SK-N-SH (cell line): ENCODE results near the gene RDX. TPM values are rescaled to one million over a fixed set of nuclear protein-coding genes. Genes with fewer than 3 reads are reported as not detected.
"Not testable (repeated sequence)": the region's sequence is repeated elsewhere in the genome, so short reads cannot be mapped to it uniquely, and the experiment has no call there.

Experiments used
- CTCF ChIA-PET: fragments of 300-600, 350-600 bp; formaldehyde crosslinking; extraction: SDS; loops from one replicate; lab custom pipeline; 2021; lab: Yijun Ruan, JAX
- POLR2A ChIA-PET: fragments of 350-600 bp; sonication (Branson Sonifier 250); formaldehyde crosslinking; extraction: SDS; loops from one replicate; lab custom pipeline; 2020; ENCODE audit warnings: antibody characterized with exemption, inconsistent platforms; lab: Yijun Ruan, JAX
- DNase-seq: peaks from one replicate; pipeline ENCODE4 v3.0.0; 2012
- H2AFZ ChIP-seq: fragments of 200-600 bp; sonication (generic); 2 replicates; pipeline ENCODE4 v1.8.1; 2016; ENCODE audit warnings: antibody characterized with exemption, mild to moderate bottlenecking, low read depth
- H3F3A ChIP-seq: fragments of 200-600 bp; sonication (generic); replicated peaks from 2 replicates; pipeline ENCODE3; 2016; ENCODE audit warnings: antibody characterized with exemption, mild to moderate bottlenecking; ENCODE audit not compliant: insufficient read depth
- H3K27ac ChIP-seq, 2 experiments: fragments of 200-500 bp in 1 of 2; fragments of 200-600 bp in 1 of 2; sonication (Bioruptor generic) in 1 of 2; sonication (generic), shearing (Covaris generic) in 1 of 2; 2 replicates each; pipeline versions ENCODE4 v1.5.1 to v1.6.1; 2014 to 2016; ENCODE audit warnings: low read depth in 2 of 2, inconsistent platforms in 1 of 2, low read length in 1 of 2, mild to moderate bottlenecking in 1 of 2, mixed read lengths in 1 of 2
- H3K27me3 ChIP-seq: fragments of 200-600 bp; sonication (generic), shearing (Covaris generic); 2 replicates; pipeline ENCODE4 v1.6.1; 2016; ENCODE audit warnings: mixed run types; ENCODE audit not compliant: insufficient read depth
- H3K36me3 ChIP-seq, 2 experiments: fragments of 200-500 bp in 1 of 2; fragments of 200-600 bp in 1 of 2; sonication (Bioruptor generic) in 1 of 2; sonication (generic) in 1 of 2; replicated peaks in 1 of 2; 2 replicates each; pipeline versions ENCODE3 to v1.5.1; 2014 to 2016; ENCODE audit warnings: low read length in 1 of 2, mild to moderate bottlenecking in 1 of 2; ENCODE audit not compliant: insufficient read depth in 2 of 2, control insufficient read depth in 1 of 2
- H3K4me1 ChIP-seq, 2 experiments: fragments of 200-500 bp in 1 of 2; fragments of 200-600 bp in 1 of 2; sonication (Bioruptor generic) in 1 of 2; sonication (generic), shearing (Covaris generic) in 1 of 2; 2 replicates each; pipeline versions ENCODE4 v1.5.1 to v1.6.1; 2014 to 2016; ENCODE audit warnings: low read depth in 1 of 2, low read length in 1 of 2, mixed run types in 1 of 2; ENCODE audit not compliant: insufficient read depth in 2 of 2, control insufficient read depth in 1 of 2
- H3K4me2 ChIP-seq: fragments of 200-600 bp; sonication (generic), shearing (Covaris generic); 2 replicates; pipeline ENCODE4 v1.6.1; 2017; ENCODE audit warnings: mixed run types
- H3K4me3 ChIP-seq, 2 experiments: fragments of 200-500 bp in 1 of 2; fragments of 200-600 bp in 1 of 2; sonication (Bioruptor generic) in 1 of 2; sonication (generic), shearing (Covaris generic) in 1 of 2; 2 replicates each; pipeline versions ENCODE4 v1.5.1 to v1.8.1; 2014 to 2016; ENCODE audit warnings: low read depth in 2 of 2, inconsistent platforms in 1 of 2, low read length in 1 of 2, mild to moderate bottlenecking in 1 of 2, mixed read lengths in 1 of 2, moderate library complexity in 1 of 2
- H3K79me2 ChIP-seq: fragments of 200-600 bp; sonication (generic); 2 replicates; pipeline ENCODE4 v1.8.1; 2017; ENCODE audit warnings: mild to moderate bottlenecking; ENCODE audit not compliant: insufficient read depth
- H3K9ac ChIP-seq: fragments of 200-600 bp; sonication (generic); 2 replicates; pipeline ENCODE4 v1.6.1; 2017; ENCODE audit warnings: mixed run types
- H3K9me2 ChIP-seq: fragments of 200-600 bp; sonication (generic); 2 replicates; pipeline ENCODE4 v1.6.1; 2017; ENCODE audit warnings: mixed run types
- H3K9me3 ChIP-seq: fragments of 200-600 bp; sonication (generic); 2 replicates; pipeline ENCODE4 v1.6.1; 2017; ENCODE audit warnings: mixed run types, mild to moderate bottlenecking, moderate library complexity
- H4K20me1 ChIP-seq: fragments of 200-600 bp; sonication (generic); 2 replicates; pipeline ENCODE4 v1.6.1; 2017; ENCODE audit warnings: mild to moderate bottlenecking, mixed run types; ENCODE audit not compliant: insufficient read depth
- CHD2 ChIP-seq: fragments of 150-350 bp; IDR thresholded peaks from 2 replicates; pipeline ENCODE4 v1.6.1; 2018; ENCODE audit warnings: low read length; ENCODE audit not compliant: partially characterized antibody
- CTCF ChIP-seq: fragments of 200-600 bp; sonication (generic); IDR thresholded peaks from 2 replicates; pipeline ENCODE4 v1.6.1; 2017; ENCODE audit warnings: antibody characterized with exemption, mild to moderate bottlenecking, moderate library complexity
- ELF1 ChIP-seq: IDR thresholded peaks from 2 replicates; pipeline ENCODE4 v1.4.0; 2012
- GABPA ChIP-seq: IDR thresholded peaks from 2 replicates; pipeline ENCODE4 v1.4.0; 2012; ENCODE audit warnings: low read depth, mild to moderate bottlenecking
- GATA2 ChIP-seq: sonication (generic); formaldehyde crosslinking; IDR thresholded peaks from 2 replicates; pipeline ENCODE4 v1.5.0; 2020; ENCODE audit warnings: mild to moderate bottlenecking, missing genetic modification reagents
- JUND ChIP-seq: IDR thresholded peaks from 2 replicates; pipeline ENCODE4 v1.4.0; 2012
- PBX3 ChIP-seq: IDR thresholded peaks from 2 replicates; pipeline ENCODE4; 2012
- RAD21 ChIP-seq: IDR thresholded peaks from 2 replicates; pipeline ENCODE4 v1.6.1; 2012; ENCODE audit warnings: mild to moderate bottlenecking, low read length
- RCOR1 ChIP-seq: fragments of 150-350 bp; IDR thresholded peaks from 2 replicates; pipeline ENCODE4 v1.6.1; 2017; ENCODE audit warnings: antibody characterized with exemption, low read length
- REST ChIP-seq: IDR thresholded peaks from 2 replicates; pipeline ENCODE4 v1.6.1; 2012; ENCODE audit warnings: mild to moderate bottlenecking, low read depth, low read length, moderate library complexity
- RFX5 ChIP-seq: IDR thresholded peaks from 2 replicates; pipeline ENCODE4 v1.6.1; 2012; ENCODE audit warnings: mild to moderate bottlenecking, improper control_type of control experiment, low read length
- TCF12 ChIP-seq: IDR thresholded peaks from 2 replicates; pipeline ENCODE4 v1.4.0; 2012
- TEAD4 ChIP-seq: IDR thresholded peaks from 2 replicates; pipeline ENCODE4 v1.4.0; 2012; ENCODE audit warnings: mild to moderate bottlenecking, borderline replicate concordance; ENCODE audit not compliant: insufficient read depth
- USF1 ChIP-seq: IDR thresholded peaks from 2 replicates; pipeline ENCODE4 v1.4.0; 2012; ENCODE audit warnings: low read depth, borderline replicate concordance
- YY1 ChIP-seq: IDR thresholded peaks from 2 replicates; pipeline ENCODE4 v1.4.0; 2012; ENCODE audit warnings: low read depth, mild to moderate bottlenecking
- ZBTB33 ChIP-seq: IDR thresholded peaks from 2 replicates; pipeline ENCODE4 v1.4.0; 2012; ENCODE audit warnings: low read depth, borderline replicate concordance
- WGBS: methylation state at CpG from one replicate; pipeline ENCODE4 v1.1.6; 2017; ENCODE audit warnings: low lambda C conversion rate; 5-methylcytosine and 5-hydroxymethylcytosine counted together
- polyA plus RNA-seq, 3 experiments: library from polyadenylated mRNA; depleted of rRNA; stranded (reverse); fragments of >200 nt; gene quantifications; 2 replicates each; pipeline ENCODE4 v1.2.3, GENCODE V29; 2012

Gene RDX
- polyA plus RNA-seq, 1 of the 3 experiments (the other 2 are of a cell fraction): 29.4 TPM

GRCh38 chr11:110306019-110306388 is 9.6 kb upstream of the RDX start:
- H3K9me3 ChIP-seq, POLR2A ChIA-PET, CTCF ChIA-PET, H3K79me2 ChIP-seq, H4K20me1 ChIP-seq, H3K9ac ChIP-seq, H3K4me2 ChIP-seq, H3K9me2 ChIP-seq, H3K27ac ChIP-seq, H3K36me3 ChIP-seq, H3F3A ChIP-seq, H2AFZ ChIP-seq, H3K4me3 ChIP-seq, H3K27me3 ChIP-seq, H3K4me1 ChIP-seq, DNase-seq: not testable (repeated sequence)
- 69% methylated on average over 4 of the region's 4 CpGs for WGBS

- Histone ChIP-seq H3K4me3 (no peak overlapping the region), H3F3A (no peaks in the 10 kb centered on the region), H3K9me2 (no peaks in the 10 kb centered on the region), H3K79me2 (no peaks in the 10 kb centered on the region), H2AFZ (no peak overlapping the region), H3K27me3 (no peaks in the 10 kb centered on the region), H3K4me1 (peaks cover 0 to 6% of the 10 kb centered on the region in 2 experiments; a peak in 2 of 4 replicates), H3K9ac (no peak overlapping the region), H3K4me2 (no peak overlapping the region), H4K20me1 (no peaks in the 10 kb centered on the region), H3K9me3 (no peaks in the 10 kb centered on the region), H3K36me3 (no peaks in the 10 kb centered on the region), H3K27ac (no peak overlapping the region)
- POLR2A ChIA-PET: no interaction called here
- CTCF ChIA-PET: interaction anchor here (0.7 kb wide), 1 partner anchor 29 kb away, joined by 3 read pairs; no protein-coding TSS in a partner anchor
- DNase-seq: peak; percentile 37
- TF ChIP-seq CHD2: no peak
- TF ChIP-seq RCOR1: peak; percentile 49; the same call in 1 of the 2 replicates
- TF ChIP-seq RFX5: no peak
- peak; percentile 10; the same call in 1 of the 2 replicates for TF ChIP-seq PBX3
- no peak for TF ChIP-seq ELF1
- peak; percentile 60 for TF ChIP-seq GATA2
- TF ChIP-seq REST: no peak
- TF ChIP-seq JUND: no peak
- no peak for TF ChIP-seq YY1
- TF ChIP-seq GABPA: no peak
- TF ChIP-seq RAD21: no peak
- no peak; the same call in 1 of the 2 replicates for TF ChIP-seq TEAD4
- TF ChIP-seq USF1: no peak
- no peak for TF ChIP-seq CTCF
- TF ChIP-seq TCF12: peak; percentile 18; the same call in 1 of the 2 replicates
- TF ChIP-seq ZBTB33: no peak
Measured at GRCh38 chr11:110305169-110306018, 9.0 kb upstream of the RDX start.
